ENCODE data around the gene FOXO6.

Gene FOXO6

DNA sequence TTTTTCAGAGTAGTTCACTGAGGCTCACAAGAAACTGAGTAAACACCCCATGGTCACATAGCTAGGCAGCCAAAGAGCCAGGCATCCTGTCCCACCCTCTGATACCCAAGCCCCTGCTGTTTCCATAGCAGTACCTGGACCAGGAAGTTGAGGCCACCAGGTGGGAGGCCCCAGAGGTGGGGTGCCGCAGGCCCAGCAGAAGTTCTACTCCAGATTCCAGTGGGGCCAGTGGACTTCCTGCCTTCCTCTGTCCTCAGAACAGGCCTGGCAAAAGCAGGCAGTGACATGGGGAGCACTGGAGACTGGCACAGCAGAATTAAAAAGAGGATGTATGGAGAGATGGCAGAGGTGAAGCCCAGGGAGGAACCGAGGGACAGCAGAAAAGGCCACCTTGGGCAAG is 19.0 kb downstream of the FOXO6 start:
- ChIA-PET POLR2A (no interaction called here), CTCF (interaction anchor here (0.8 to 2.1 kb wide), 2 partner anchors 20 to 33 kb away, joined by 3 to 7 read pairs; partner anchors contain the start of gene FOXO6)
- DNase-seq (ENCODE audit: extremely low spot score), result no peak
- TF ChIP-seq, protein P1, sequence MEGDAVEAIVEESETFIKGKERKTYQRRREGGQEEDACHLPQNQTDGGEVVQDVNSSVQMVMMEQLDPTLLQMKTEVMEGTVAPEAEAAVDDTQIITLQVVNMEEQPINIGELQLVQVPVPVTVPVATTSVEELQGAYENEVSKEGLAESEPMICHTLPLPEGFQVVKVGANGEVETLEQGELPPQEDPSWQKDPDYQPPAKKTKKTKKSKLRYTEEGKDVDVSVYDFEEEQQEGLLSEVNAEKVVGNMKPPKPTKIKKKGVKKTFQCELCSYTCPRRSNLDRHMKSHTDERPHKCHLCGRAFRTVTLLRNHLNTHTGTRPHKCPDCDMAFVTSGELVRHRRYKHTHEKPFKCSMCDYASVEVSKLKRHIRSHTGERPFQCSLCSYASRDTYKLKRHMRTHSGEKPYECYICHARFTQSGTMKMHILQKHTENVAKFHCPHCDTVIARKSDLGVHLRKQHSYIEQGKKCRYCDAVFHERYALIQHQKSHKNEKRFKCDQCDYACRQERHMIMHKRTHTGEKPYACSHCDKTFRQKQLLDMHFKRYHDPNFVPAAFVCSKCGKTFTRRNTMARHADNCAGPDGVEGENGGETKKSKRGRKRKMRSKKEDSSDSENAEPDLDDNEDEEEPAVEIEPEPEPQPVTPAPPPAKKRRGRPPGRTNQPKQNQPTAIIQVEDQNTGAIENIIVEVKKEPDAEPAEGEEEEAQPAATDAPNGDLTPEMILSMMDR (IDR thresholded peaks at IDR 0.05; ENCODE audit: control extremely low read depth, extremely low read depth, low read depth, missing control alignments), result no peak

DNA sequence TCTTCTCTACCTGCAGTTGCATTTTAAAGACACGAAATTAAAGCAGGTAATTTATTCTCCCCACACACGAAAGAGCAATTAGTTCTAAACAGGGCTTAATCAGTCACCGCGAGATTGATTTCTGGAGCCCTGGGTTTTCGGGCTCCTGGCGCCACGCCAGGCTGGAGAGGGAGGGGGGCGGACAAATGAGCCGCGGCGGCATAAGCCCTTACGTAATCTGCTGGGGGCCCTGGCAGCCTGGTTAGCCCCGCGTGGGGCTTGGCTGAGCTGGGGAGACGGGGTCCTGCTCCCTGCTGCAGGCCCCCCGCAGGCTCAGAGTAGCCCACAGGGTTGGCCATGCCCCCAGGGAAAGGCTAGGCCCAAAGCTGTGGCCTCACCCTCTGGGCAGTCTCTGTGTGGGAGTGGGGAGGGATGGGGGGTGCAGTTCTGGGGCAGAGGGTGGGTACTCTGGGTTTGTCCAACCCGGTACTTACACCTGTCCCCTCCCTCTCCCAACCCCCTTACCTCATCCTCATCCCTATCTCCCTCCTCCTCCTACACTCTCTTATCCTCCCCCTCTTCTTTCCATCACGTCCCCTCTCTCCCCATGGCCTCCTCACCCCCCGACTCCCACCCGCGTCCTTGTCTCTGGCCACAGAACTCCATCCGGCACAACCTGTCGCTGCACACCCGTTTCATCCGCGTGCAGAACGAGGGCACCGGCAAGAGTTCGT is 19.9 kb downstream of the FOXO6 start:
- no peak for DNase-seq (ENCODE audit: extremely low spot score)
- POLR2A ChIA-PET, result no interaction called here
- TF ChIP-seq, protein P1 (IDR thresholded peaks at IDR 0.05; ENCODE audit: control extremely low read depth, extremely low read depth, low read depth, missing control alignments), result no peak
- CTCF ChIA-PET, result no interaction called here

DNA sequence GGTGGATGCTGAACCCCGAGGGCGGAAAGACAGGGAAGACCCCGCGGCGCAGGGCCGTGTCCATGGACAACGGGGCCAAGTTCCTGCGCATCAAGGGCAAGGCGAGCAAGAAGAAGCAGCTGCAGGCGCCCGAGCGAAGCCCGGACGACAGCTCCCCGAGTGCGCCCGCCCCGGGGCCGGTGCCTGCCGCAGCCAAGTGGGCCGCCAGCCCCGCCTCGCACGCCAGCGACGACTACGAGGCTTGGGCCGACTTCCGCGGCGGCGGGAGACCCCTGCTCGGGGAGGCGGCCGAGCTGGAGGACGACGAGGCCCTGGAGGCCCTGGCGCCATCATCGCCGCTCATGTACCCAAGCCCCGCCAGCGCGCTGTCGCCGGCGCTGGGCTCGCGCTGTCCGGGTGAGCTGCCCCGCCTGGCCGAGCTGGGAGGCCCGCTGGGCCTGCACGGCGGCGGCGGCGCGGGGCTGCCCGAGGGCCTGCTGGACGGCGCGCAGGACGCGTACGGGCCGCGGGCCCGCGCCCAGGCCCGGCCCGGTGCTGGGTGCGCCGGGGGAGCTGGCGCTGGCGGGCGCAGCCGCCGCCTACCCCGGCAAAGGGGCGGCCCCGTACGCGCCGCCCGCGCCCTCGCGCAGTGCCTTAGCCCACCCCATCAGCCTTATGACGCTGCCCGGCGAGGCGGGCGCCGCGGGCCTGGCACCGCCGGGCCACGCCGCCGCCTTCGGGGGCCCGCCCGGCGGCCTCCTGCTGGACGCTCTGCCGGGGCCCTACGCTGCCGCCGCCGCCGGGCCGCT is 20.7 kb downstream of the FOXO6 start:
- TF ChIP-seq, protein P1 (IDR thresholded peaks at IDR 0.05; ENCODE audit: control extremely low read depth, extremely low read depth, low read depth, missing control alignments), result no peak
- POLR2A ChIA-PET, result no interaction called here
- DNase-seq (ENCODE audit: extremely low spot score), result no peak
- CTCF ChIA-PET, result interaction anchor here (1.2 kb wide), 1 partner anchor 36 kb away, joined by 3 read pairs; no protein-coding TSS in a partner anchor

DNA sequence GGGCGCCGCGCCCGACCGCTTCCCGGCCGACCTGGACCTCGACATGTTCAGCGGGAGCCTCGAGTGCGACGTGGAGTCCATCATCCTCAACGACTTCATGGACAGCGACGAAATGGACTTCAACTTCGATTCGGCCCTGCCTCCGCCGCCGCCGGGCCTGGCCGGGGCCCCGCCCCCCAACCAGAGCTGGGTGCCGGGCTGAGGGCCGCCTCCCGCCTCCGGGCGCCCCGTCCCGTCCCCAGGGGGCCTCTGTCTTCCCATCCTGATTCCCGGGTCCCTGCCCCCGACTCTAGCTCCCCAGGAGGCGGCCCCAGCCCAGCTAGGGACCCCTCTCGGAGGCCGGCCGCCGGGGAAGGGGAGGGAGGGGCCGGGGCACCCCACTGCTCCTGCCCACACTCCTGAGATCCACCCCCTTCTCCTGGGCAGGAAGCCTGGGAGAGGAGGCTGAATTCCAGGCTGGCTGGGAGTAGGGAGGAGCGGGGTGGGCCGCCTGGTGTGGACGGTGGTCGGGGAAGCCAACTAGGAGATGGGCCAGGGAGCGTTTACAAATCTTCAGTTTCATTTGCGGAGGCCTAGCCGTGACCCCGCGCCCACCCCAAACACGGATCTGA is 21.4 kb downstream of the FOXO6 start:
- no peak for DNase-seq (ENCODE audit: extremely low spot score)
- POLR2A ChIA-PET, result no interaction called here
- CTCF ChIA-PET, result interaction anchor here (1.2 kb wide), 1 partner anchor 35 kb away, joined by 3 read pairs; no protein-coding TSS in a partner anchor
- TF ChIP-seq, protein P1 (IDR thresholded peaks at IDR 0.05; ENCODE audit: control extremely low read depth, extremely low read depth, low read depth, missing control alignments), result no peak

- ChIA-PET POLR2A (no interaction called here), CTCF (no interaction called here)
- TF ChIP-seq, protein P1 (IDR thresholded peaks at IDR 0.05; ENCODE audit: control extremely low read depth, extremely low read depth, low read depth, missing control alignments), result no peak
- DNase-seq (ENCODE audit: extremely low spot score), result no peak
These were observed 22.0 kb downstream of the FOXO6 start for GRCh38 chr1:41383094-41383852.

DNA sequence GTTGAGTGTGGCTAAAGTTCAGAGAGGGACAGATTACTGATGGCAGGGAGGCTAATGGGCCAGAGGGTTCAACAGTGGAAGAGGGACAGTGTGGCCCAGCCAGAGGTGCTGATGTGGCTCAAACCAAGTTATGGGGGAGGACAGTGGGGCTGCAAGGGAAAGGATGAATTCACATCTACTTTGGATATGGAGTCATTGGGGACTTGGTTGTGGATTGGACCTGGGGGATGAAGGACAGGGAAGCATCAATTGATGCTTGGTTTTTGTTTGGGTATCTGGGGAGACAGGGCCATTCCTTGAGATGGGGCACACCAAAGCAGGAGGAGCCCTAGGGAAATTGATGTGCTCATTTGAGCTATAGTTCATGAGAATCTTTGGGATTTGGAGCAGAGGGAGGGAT is 23.3 kb downstream of the FOXO6 start:
- TF ChIP-seq, protein P1 (IDR thresholded peaks at IDR 0.05; ENCODE audit: control extremely low read depth, extremely low read depth, low read depth, missing control alignments), result no peak
- DNase-seq (ENCODE audit: extremely low spot score), result no peak
- ChIA-PET POLR2A (no interaction called here), CTCF (no interaction called here)
